Stomach (tissue), 9 donors: Measurements from ENCODE around the gene KCND2. TPM values are rescaled to one million over a fixed set of nuclear protein-coding genes. Genes with fewer than 3 reads are reported as not detected.

Experiments used
- DNase-seq, 2 donors: peaks; one replicate each; pipeline versions ENCODE4 v3.0.0 to v3.0.0-alpha.2; 2013 to 2019
- H3K27ac ChIP-seq, 5 donors: fragments of 200-600 bp in 4 of 5; sonication (generic) in 4 of 5; one replicate each; pipeline ENCODE4 v1.5.1; 2013 to 2019; ENCODE audit warnings: mild to moderate bottlenecking in 1 of 5, moderate library complexity in 1 of 5
- H3K27me3 ChIP-seq, 3 donors: fragments of 200-600 bp; sonication (generic); one replicate each; pipeline ENCODE4 v1.5.1; 2017 to 2019; ENCODE audit warnings: mixed run types in 1 of 3
- H3K36me3 ChIP-seq, 4 donors: fragments of 200-600 bp; sonication (generic); 1 replicate in 3 of 4; 2 replicates in 1 of 4; pipeline ENCODE4 v1.5.1; 2016 to 2019
- H3K4me1 ChIP-seq, 4 donors: fragments of 200-600 bp; sonication (generic); one replicate each; pipeline ENCODE4 v1.5.1; 2016 to 2019
- H3K4me3 ChIP-seq, 4 donors: fragments of 200-600 bp; sonication (generic) in 3 of 4; one replicate each; pipeline ENCODE4 v1.5.1; 2016 to 2019; ENCODE audit warnings: mild to moderate bottlenecking in 1 of 4
- H3K9me3 ChIP-seq, 4 donors: fragments of 200-600 bp; sonication (generic); one replicate each; pipeline ENCODE4 v1.5.1; 2016 to 2019
- CTCF ChIP-seq, 7 experiments: fragments of 450-650 bp in 4 of 7; fragments of 200-600 bp in 3 of 7; sonication (generic) in 3 of 7; IDR thresholded peaks; one replicate each; pipeline ENCODE4 v1.5.1; 2016 to 2019; ENCODE audit warnings: antibody characterized with exemption in 7 of 7, control low read depth in 2 of 7, mild to moderate bottlenecking in 1 of 7
- EP300 ChIP-seq: sonication (generic); formaldehyde crosslinking; IDR thresholded peaks from one replicate; pipeline ENCODE4 v1.6.1; 2017; ENCODE audit warnings: antibody characterized with exemption
- POLR2A ChIP-seq, 4 donors: fragments of 450-650 bp; IDR thresholded peaks; one replicate each; pipeline ENCODE4 v1.6.1; 2016; ENCODE audit warnings: antibody characterized with exemption in 4 of 4, control low read depth in 2 of 4, mild to moderate bottlenecking in 1 of 4, moderate library complexity in 1 of 4
- POLR2AphosphoS5 ChIP-seq, 3 donors: sonication (generic); formaldehyde crosslinking; IDR thresholded peaks; one replicate each; pipeline ENCODE4 v1.6.1; 2016; ENCODE audit warnings: antibody characterized with exemption in 3 of 3
- WGBS, 5 donors: extraction: QIAGEN DNeasy Blood & Tissue Kit in 3 of 5; methylation state at CpG; one replicate each; pipeline versions ENCODE4 v1.1.5 to v1.1.7; 2013 to 2018; 5-methylcytosine and 5-hydroxymethylcytosine counted together
- intact Hi-C: fragments of 100-400 bp; cut with DNase I; formaldehyde crosslinking; loops from one replicate; pipeline ENCODE4 v1.15.1; 2023; ENCODE audit warnings: low total_unique reads
- polyA plus RNA-seq, 3 donors: library from polyadenylated mRNA; stranded (reverse); fragments of 200-250 nt; gene quantifications; one replicate each; pipeline ENCODE4 v1.2.3, GENCODE V29; 2013
- total RNA-seq, 5 donors: library from RNA; depleted of rRNA; stranded (reverse); fragments of >200 nt; gene quantifications; one replicate each; pipeline versions ENCODE4 v1.1.0 to v1.2.3, GENCODE V29; 2014 to 2016
- donor health status: healthy with polysubstance abuse.
- donor health status: Bipolar disorder and iron deficiency.
- donor health status: healthy.

KCND2 gene
- total and polyA plus RNA-seq, 8 donors: 0.06 to 1.3 (median 0.31) TPM; not detected in 5

DNA sequence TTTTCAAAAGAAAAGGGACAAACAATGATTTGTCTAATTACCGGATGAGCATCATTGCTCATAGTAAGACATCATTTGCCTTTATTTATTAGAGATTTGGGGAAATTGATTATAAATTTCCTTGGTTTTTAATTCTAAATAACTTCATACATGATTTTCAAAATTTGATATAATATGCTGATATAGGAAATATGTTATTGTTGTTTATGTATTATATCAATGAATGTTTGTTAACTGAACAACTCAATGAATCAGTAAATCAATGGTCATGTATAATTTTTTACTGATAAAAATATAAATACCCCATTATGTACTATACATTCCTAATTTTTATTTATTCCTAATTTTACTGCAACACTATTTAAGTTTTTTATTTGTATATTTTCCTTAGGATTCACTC lies 327.6 kb downstream of the KCND2 start:
- no peak for DNase-seq
- H3K9me3 ChIP-seq: no peaks in the 10 kb centered on the region
- TF ChIP-seq EP300: no peak
- no peak for TF ChIP-seq POLR2AphosphoS5 (IDR thresholded peaks at IDR 0.05)
- TF ChIP-seq CTCF (IDR thresholded peaks at IDR 0.05): no peak
- H3K36me3 ChIP-seq: no peaks in the 10 kb centered on the region
- no peaks in the 10 kb centered on the region for H3K27me3 ChIP-seq
- no peak overlapping the region for H3K27ac ChIP-seq
- intact Hi-C loops: no loop called here
- no peak overlapping the region for H3K4me3 ChIP-seq
- WGBS, 5 donors: 91 to 98% (median 95%) methylated on average over 1 of the region's 1 CpG
- no peaks in the 10 kb centered on the region for H3K4me1 ChIP-seq

DNA sequence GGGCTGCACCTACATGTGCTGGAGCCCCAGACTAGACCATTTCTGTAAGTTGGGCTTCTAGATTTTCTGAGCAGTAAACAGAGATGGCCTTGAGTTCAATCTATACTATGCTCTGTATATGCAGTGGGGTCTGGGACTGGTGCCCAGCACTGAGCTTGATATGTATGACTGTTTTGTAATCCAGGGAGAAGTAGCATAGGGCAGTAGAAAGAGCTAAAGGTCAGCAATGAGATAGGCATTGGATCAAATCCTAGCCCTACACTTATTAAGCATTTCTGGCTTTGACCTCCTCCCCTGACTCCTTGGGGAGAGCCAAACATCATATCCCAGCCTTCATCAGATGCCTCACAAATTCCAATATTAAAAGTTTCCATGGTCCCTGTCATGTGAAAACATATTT lies 330.4 kb downstream of the KCND2 start:
- Histone ChIP-seq H3K4me3 (no peak overlapping the region), H3K27ac (no peak overlapping the region), H3K9me3 (no peaks in the 10 kb centered on the region), H3K4me1 (no peaks in the 10 kb centered on the region), H3K27me3 (no peaks in the 10 kb centered on the region), H3K36me3 (no peaks in the 10 kb centered on the region)
- intact Hi-C loops: no loop called here
- TF ChIP-seq POLR2A (IDR thresholded peaks at IDR 0.05) (no peak), EP300 (no peak), CTCF (IDR thresholded peaks at IDR 0.05) (no peak), POLR2AphosphoS5 (IDR thresholded peaks at IDR 0.05) (no peak)
- no peak for DNase-seq

- 57 to 76% (median 72%) methylated on average over 7 of the region's 7 CpGs for WGBS, 5 donors
- intact Hi-C loops: no loop called here
Measured at GRCh38 chr7:120609136-120609753, 336.3 kb downstream of the KCND2 start.

DNA sequence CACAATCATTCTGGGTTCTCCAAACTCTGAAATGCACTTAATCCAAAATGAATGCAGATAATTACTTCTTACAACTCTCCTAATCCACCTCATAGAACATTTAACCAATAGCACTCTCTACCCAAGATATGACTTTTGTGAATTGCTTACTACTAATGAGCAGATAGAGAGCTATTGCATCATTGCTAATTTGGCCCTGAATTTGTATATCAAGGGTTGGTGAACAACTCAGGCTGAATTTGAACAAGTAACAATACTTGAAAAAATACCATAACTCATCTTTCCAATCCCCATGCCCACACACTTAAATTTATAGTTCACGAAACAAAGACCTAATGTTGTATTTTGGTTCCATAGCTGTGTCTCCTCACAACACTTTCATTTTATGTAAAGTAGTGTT lies 339.0 kb downstream of the KCND2 start:
- intact Hi-C loops: no loop called here
- no peak for DNase-seq
- Histone ChIP-seq H3K4me1 (no peaks in the 10 kb centered on the region), H3K27me3 (no peaks in the 10 kb centered on the region), H3K36me3 (no peaks in the 10 kb centered on the region), H3K4me3 (no peak overlapping the region), H3K27ac (no peak overlapping the region), H3K9me3 (no peaks in the 10 kb centered on the region)
- no peak for TF ChIP-seq CTCF (IDR thresholded peaks at IDR 0.05)
- no peak for TF ChIP-seq POLR2AphosphoS5 (IDR thresholded peaks at IDR 0.05)
- no peak for TF ChIP-seq EP300
- no peak for TF ChIP-seq POLR2A (IDR thresholded peaks at IDR 0.05)
- 87 to 97% (median 93%) methylated on average over 1 of the region's 1 CpG for WGBS, 5 donors

More at GRCh38 chr7:120609136-120609753, 336.3 kb downstream of the KCND2 start:
- peak in 1 of 2 donors; percentile 49 for DNase-seq
- TF ChIP-seq CTCF (IDR thresholded peaks at IDR 0.05) (no peak), POLR2A (IDR thresholded peaks at IDR 0.05) (no peak)
- Histone ChIP-seq H3K4me1 (no peaks in the 10 kb centered on the region), H3K9me3 (no peaks in the 10 kb centered on the region), H3K4me3 (no peak overlapping the region), H3K36me3 (no peaks in the 10 kb centered on the region), H3K27ac (no peak overlapping the region), H3K27me3 (no peaks in the 10 kb centered on the region)
